ENCODE measurements around the gene ATP8A1. TPM values are rescaled to one million over a fixed set of nuclear protein-coding genes. Genes with fewer than 3 reads are reported as not detected.
"Not testable (repeated sequence)": the region's sequence is repeated elsewhere in the genome, so short reads cannot be mapped to it uniquely, and the experiment has no call there.

Gene ATP8A1
- total RNA-seq, 1 experiment from 2014 or later: 14.3 TPM

GRCh38 chr4:42377497-42377896, 279.4 kb downstream of the ATP8A1 start (continued):
- no peak for TF ChIP-seq ZNF512 (CRISPR knock-in tag; IDR thresholded peaks at IDR 0.05; ENCODE audit: borderline replicate concordance)
- TF ChIP-seq ERG (CRISPR knock-in tag; IDR thresholded peaks at IDR 0.05): no peak
- no peak for TF ChIP-seq STAT6 (CRISPR knock-in tag; conservative IDR thresholded peaks at IDR 0.05; ENCODE audit: low read depth)
- no peak for TF ChIP-seq ETV6 (CRISPR knock-in tag; IDR thresholded peaks at IDR 0.05)
- TF ChIP-seq NR1H2 (CRISPR knock-in tag; IDR thresholded peaks at IDR 0.05): no peak
- TF ChIP-seq FOXJ3 (CRISPR knock-in tag; IDR thresholded peaks at IDR 0.05; ENCODE audit: borderline replicate concordance): no peak
- no peak for TF ChIP-seq RELA (CRISPR knock-in tag; IDR thresholded peaks at IDR 0.05; ENCODE audit: borderline replicate concordance)
- no peak for TF ChIP-seq CREB1 (CRISPR knock-in tag; IDR thresholded peaks at IDR 0.05)
- no peak for TF ChIP-seq ZNF263 (CRISPR knock-in tag; IDR thresholded peaks at IDR 0.05; ENCODE audit: low read depth)
- TF ChIP-seq USF2 (CRISPR knock-in tag; IDR thresholded peaks at IDR 0.05): no peak
- TF ChIP-seq USF1 (CRISPR knock-in tag; IDR thresholded peaks at IDR 0.05): no peak
- TF ChIP-seq HMGA2 (CRISPR knock-in tag; IDR thresholded peaks at IDR 0.05): no peak
- no peak for TF ChIP-seq E2F1 (CRISPR knock-in tag; IDR thresholded peaks at IDR 0.05)
- no peak for TF ChIP-seq NFE2L1 (CRISPR knock-in tag; IDR thresholded peaks at IDR 0.05)
- no peak for TF ChIP-seq MYBL2 (CRISPR knock-in tag; IDR thresholded peaks at IDR 0.05)

GRCh38 chr4:42372303-42372702, 284.6 kb downstream of the ATP8A1 start:
- H3K27me3 Mint-ChIP-seq (ENCODE audit: low read depth); H3K27ac Mint-ChIP-seq; DNase-seq (ENCODE audit: low spot score); ATAC-seq; H3K36me3 Mint-ChIP-seq; H3K4me3 Mint-ChIP-seq; H3K4me1 Mint-ChIP-seq: not testable (repeated sequence)
- ChIA-PET CTCF (interaction anchor here (0.6 to 1.6 kb wide), 12 partner anchors 12 to 267 kb away, joined by 3 to 30 read pairs (median 6); partner anchors contain the start of gene SHISA3), POLR2A (interaction anchor here (0.7 kb wide), 1 partner anchor 10 kb away, joined by 4 read pairs; no protein-coding TSS in a partner anchor)
- peaks cover 31% of the 10 kb centered on the region for H3K9me3 Mint-ChIP-seq
